ENCODE measurements around the gene KCNMA1.

DNA sequence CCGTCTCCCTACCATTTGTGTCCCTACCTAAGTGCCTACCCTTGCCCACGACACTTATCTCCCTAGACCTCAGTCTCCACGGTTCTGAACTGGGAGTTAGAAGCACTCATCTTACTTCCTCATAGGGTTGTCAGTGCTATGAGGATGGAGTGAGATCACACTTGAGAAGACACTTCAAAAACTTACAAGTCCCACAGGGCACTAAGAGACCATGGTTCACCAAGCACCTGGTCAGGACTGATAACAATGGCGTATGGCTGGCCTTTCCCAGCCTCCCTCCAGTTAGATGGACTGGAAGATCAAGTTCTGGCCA is 43.2 kb downstream of the KCNMA1 start:
- TF ChIP-seq POLR2A (IDR thresholded peaks at IDR 0.05), result no peak
- TF ChIP-seq CTCF (IDR thresholded peaks at IDR 0.05), result no peak
